ENCODE results near the gene SAP25.
"Not testable (repeated sequence)": the region's sequence is repeated elsewhere in the genome, so short reads cannot be mapped to it uniquely, and the experiment has no call there.

Gene SAP25

GRCh38 chr7:100563809-100564400, 9.8 kb downstream of the SAP25 start:
- Histone ChIP-seq H3K9me3 (replicated peaks; ENCODE audit: low read length) (no peaks in the 10 kb centered on the region), H3K36me3 (ENCODE audit: insufficient read depth, low read length) (peaks cover 20% of the 10 kb centered on the region), H3K4me1 (ENCODE audit: control insufficient read depth, insufficient read depth, low read length) (peaks cover 6% of the 10 kb centered on the region), H3K27me3 (ENCODE audit: control insufficient read depth, insufficient read depth, low read length) (no peaks in the 10 kb centered on the region), H3K4me2 (ENCODE audit: low read length) (no peak overlapping the region), H3K9ac (ENCODE audit: low read depth, low read length) (no peak overlapping the region), H3K4me3 (ENCODE audit: low read length) (no peak overlapping the region)

- no peak overlapping the region for H3K9ac ChIP-seq (ENCODE audit: low read depth, low read length)
- H3K4me2 ChIP-seq (ENCODE audit: low read length) = no peak overlapping the region
- no peaks in the 10 kb centered on the region for H3K9me3 ChIP-seq (replicated peaks; ENCODE audit: low read length)
- H3K4me1 ChIP-seq (ENCODE audit: control insufficient read depth, insufficient read depth, low read length) = peaks cover 6% of the 10 kb centered on the region
- H3K36me3 ChIP-seq (ENCODE audit: insufficient read depth, low read length) = peaks cover 21% of the 10 kb centered on the region
- no peaks in the 10 kb centered on the region for H3K27me3 ChIP-seq (ENCODE audit: control insufficient read depth, insufficient read depth, low read length)
- H3K4me3 ChIP-seq (ENCODE audit: low read length) = no peak overlapping the region
Measured at GRCh38 chr7:100563100-100563564, 10.6 kb downstream of the SAP25 start.

GRCh38 chr7:100562195-100563099, 11.3 kb downstream of the SAP25 start:
- Histone ChIP-seq H3K4me2 (ENCODE audit: low read length) (no peak overlapping the region), H3K36me3 (ENCODE audit: insufficient read depth, low read length) (peaks cover 24% of the 10 kb centered on the region)

GRCh38 chr7:100561491-100562194, 12.1 kb downstream of the SAP25 start:
- no peak overlapping the region for H3K9ac ChIP-seq (ENCODE audit: low read depth, low read length)

More at GRCh38 chr7:100562195-100563099, 11.3 kb downstream of the SAP25 start:
- peaks cover 4% of the 10 kb centered on the region for H3K4me1 ChIP-seq (ENCODE audit: control insufficient read depth, insufficient read depth, low read length)
- H3K9me3 ChIP-seq (replicated peaks; ENCODE audit: low read length) = no peaks in the 10 kb centered on the region
- no peak overlapping the region for H3K4me3 ChIP-seq (ENCODE audit: low read length)
- no peaks in the 10 kb centered on the region for H3K27me3 ChIP-seq (ENCODE audit: control insufficient read depth, insufficient read depth, low read length)
- H3K9ac ChIP-seq (ENCODE audit: low read depth, low read length) = no peak overlapping the region

GRCh38 chr7:100559127-100559526, 14.6 kb downstream of the SAP25 start:
- H3K4me2 ChIP-seq (ENCODE audit: low read length) = no peak overlapping the region
- H3K36me3 ChIP-seq (ENCODE audit: insufficient read depth, low read length) = peaks cover 39% of the 10 kb centered on the region
- peaks cover 22% of the 10 kb centered on the region for H3K4me1 ChIP-seq (ENCODE audit: control insufficient read depth, insufficient read depth, low read length)
- no peak overlapping the region for H3K4me3 ChIP-seq (ENCODE audit: low read length)
- H3K9me3 ChIP-seq (replicated peaks; ENCODE audit: low read length) = no peaks in the 10 kb centered on the region
- H3K27me3 ChIP-seq (ENCODE audit: control insufficient read depth, insufficient read depth, low read length) = no peaks in the 10 kb centered on the region
- H3K9ac ChIP-seq (ENCODE audit: low read depth, low read length) = no peak overlapping the region

More at GRCh38 chr7:100561491-100562194, 12.1 kb downstream of the SAP25 start:
- Histone ChIP-seq H3K9me3 (replicated peaks; ENCODE audit: low read length) (no peaks in the 10 kb centered on the region), H3K4me2 (ENCODE audit: low read length) (no peak overlapping the region), H3K36me3 (ENCODE audit: insufficient read depth, low read length) (peaks cover 24% of the 10 kb centered on the region), H3K4me1 (ENCODE audit: control insufficient read depth, insufficient read depth, low read length) (peaks cover 8% of the 10 kb centered on the region), H3K4me3 (ENCODE audit: low read length) (no peak overlapping the region), H3K27me3 (ENCODE audit: control insufficient read depth, insufficient read depth, low read length) (no peaks in the 10 kb centered on the region)

GRCh38 chr7:100556541-100556940, 17.2 kb downstream of the SAP25 start:
- Histone ChIP-seq H3K9me3 (replicated peaks; ENCODE audit: low read length) (no peaks in the 10 kb centered on the region), H3K4me1 (ENCODE audit: control insufficient read depth, insufficient read depth, low read length) (peaks cover 22% of the 10 kb centered on the region), H3K36me3 (ENCODE audit: insufficient read depth, low read length) (peaks cover 44% of the 10 kb centered on the region), H3K4me3 (ENCODE audit: low read length) (no peak overlapping the region), H3K9ac (ENCODE audit: low read depth, low read length) (peak overlapping the region; percentile 47), H3K27me3 (ENCODE audit: control insufficient read depth, insufficient read depth, low read length) (no peaks in the 10 kb centered on the region), H3K4me2 (ENCODE audit: low read length) (peak overlapping the region; percentile 46)

- Histone ChIP-seq H3K4me2 (ENCODE audit: low read length) (no peak overlapping the region), H3K27me3 (ENCODE audit: control insufficient read depth, insufficient read depth, low read length) (no peaks in the 10 kb centered on the region), H3K9me3 (replicated peaks; ENCODE audit: low read length) (no peaks in the 10 kb centered on the region), H3K4me1 (ENCODE audit: control insufficient read depth, insufficient read depth, low read length) (peaks cover 22% of the 10 kb centered on the region), H3K9ac (ENCODE audit: low read depth, low read length) (no peak overlapping the region), H3K4me3 (ENCODE audit: low read length) (no peak overlapping the region), H3K36me3 (ENCODE audit: insufficient read depth, low read length) (peaks cover 40% of the 10 kb centered on the region)
Measured at GRCh38 chr7:100555701-100556100, 18.0 kb downstream of the SAP25 start.

- Histone ChIP-seq H3K4me2 (ENCODE audit: low read length) (no peak overlapping the region), H3K4me3 (ENCODE audit: low read length) (no peak overlapping the region), H3K9ac (ENCODE audit: low read depth, low read length) (no peak overlapping the region), H3K36me3 (ENCODE audit: insufficient read depth, low read length) (peaks cover 47% of the 10 kb centered on the region), H3K27me3 (ENCODE audit: control insufficient read depth, insufficient read depth, low read length) (no peaks in the 10 kb centered on the region), H3K9me3 (replicated peaks; ENCODE audit: low read length) (no peaks in the 10 kb centered on the region), H3K4me1 (ENCODE audit: control insufficient read depth, insufficient read depth, low read length) (peaks cover 28% of the 10 kb centered on the region)
Measured at GRCh38 chr7:100553032-100553431, 20.7 kb downstream of the SAP25 start.

- no peak overlapping the region for H3K4me3 ChIP-seq (ENCODE audit: low read length)
- H3K4me1 ChIP-seq (ENCODE audit: control insufficient read depth, insufficient read depth, low read length) = peaks cover 33% of the 10 kb centered on the region
- peaks cover 46% of the 10 kb centered on the region for H3K36me3 ChIP-seq (ENCODE audit: insufficient read depth, low read length)
Measured at GRCh38 chr7:100552532-100552931, 21.2 kb downstream of the SAP25 start.

GRCh38 chr7:100548446-100548845, 25.3 kb downstream of the SAP25 start:
- H3K4me1 ChIP-seq (ENCODE audit: control insufficient read depth, insufficient read depth, low read length) = peaks cover 51% of the 10 kb centered on the region
- not testable (repeated sequence) for H3K4me3 ChIP-seq (ENCODE audit: low read length); H3K27me3 ChIP-seq (ENCODE audit: control insufficient read depth, insufficient read depth, low read length); H3K9me3 ChIP-seq (replicated peaks; ENCODE audit: low read length); H3K9ac ChIP-seq (ENCODE audit: low read depth, low read length); H3K4me2 ChIP-seq (ENCODE audit: low read length)
- H3K36me3 ChIP-seq (ENCODE audit: insufficient read depth, low read length) = peaks cover 18% of the 10 kb centered on the region

More at GRCh38 chr7:100552532-100552931, 21.2 kb downstream of the SAP25 start:
- Histone ChIP-seq H3K4me2 (ENCODE audit: low read length) (no peak overlapping the region), H3K27me3 (ENCODE audit: control insufficient read depth, insufficient read depth, low read length) (no peaks in the 10 kb centered on the region), H3K9ac (ENCODE audit: low read depth, low read length) (no peak overlapping the region), H3K9me3 (replicated peaks; ENCODE audit: low read length) (no peaks in the 10 kb centered on the region)

GRCh38 chr7:100547872-100548271, 25.8 kb downstream of the SAP25 start:
- no peaks in the 10 kb centered on the region for H3K27me3 ChIP-seq (ENCODE audit: control insufficient read depth, insufficient read depth, low read length)
- no peak overlapping the region for H3K4me3 ChIP-seq (ENCODE audit: low read length)
- no peaks in the 10 kb centered on the region for H3K9me3 ChIP-seq (replicated peaks; ENCODE audit: low read length)
- H3K9ac ChIP-seq (ENCODE audit: low read depth, low read length) = peak overlapping the region; percentile 16
- H3K4me1 ChIP-seq (ENCODE audit: control insufficient read depth, insufficient read depth, low read length) = peaks cover 54% of the 10 kb centered on the region
- no peak overlapping the region for H3K4me2 ChIP-seq (ENCODE audit: low read length)
- peaks cover 15% of the 10 kb centered on the region for H3K36me3 ChIP-seq (ENCODE audit: insufficient read depth, low read length)
